ENCODE results near the gene ZZZ3. TPM values are rescaled to one million over a fixed set of nuclear protein-coding genes. Genes with fewer than 3 reads are reported as not detected.

The ZZZ3 gene
- total and polyA plus RNA-seq, 2 of the 13 experiments (the other 11 are each of a cell fraction or from before 2014, with no cell fraction given): 18.1 to 50.2 TPM

DNA sequence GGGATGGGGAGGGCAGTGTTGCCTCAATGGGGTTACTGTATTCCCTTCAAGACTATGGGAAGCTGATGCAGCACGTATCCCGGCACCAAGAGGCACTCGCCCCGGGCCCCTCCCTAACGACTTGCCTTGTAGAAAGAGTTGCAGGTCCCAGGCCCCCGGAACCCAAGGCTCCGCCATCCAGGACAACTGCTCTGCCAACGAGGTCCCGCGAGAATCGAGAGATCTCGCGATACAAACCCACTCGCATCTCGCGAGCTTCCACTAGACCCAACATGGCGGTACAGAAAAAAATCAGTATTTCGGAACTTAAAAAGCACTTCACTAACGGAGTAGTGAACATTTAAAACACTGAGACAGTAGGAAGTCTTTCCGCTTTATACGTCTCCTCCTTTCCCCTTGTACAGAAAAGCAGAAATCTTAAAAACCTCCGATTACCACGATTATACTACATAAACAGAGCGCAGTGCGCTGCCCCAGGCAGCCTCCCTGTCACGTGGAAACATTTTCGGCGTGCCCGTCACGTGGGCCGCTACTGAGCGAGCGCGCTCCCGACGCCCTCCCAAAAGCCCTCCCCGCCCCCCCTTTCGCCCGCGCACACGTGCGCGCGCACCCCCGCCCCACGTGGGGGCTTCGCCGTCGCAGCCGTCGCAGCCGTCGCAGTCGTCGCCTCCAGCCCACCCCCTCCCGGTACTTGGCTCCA is at the start of gene ZZZ3 (continued):
- TF ChIP-seq ZNF382 (CRISPR knock-in tag; IDR thresholded peaks at IDR 0.05; ENCODE audit: borderline replicate concordance) (no peak), PHF20 (CRISPR knock-in tag; IDR thresholded peaks at IDR 0.05) (peak; percentile 82), HDAC2 (CRISPR knock-in tag; IDR thresholded peaks at IDR 0.05) (no peak; the same call in 1 of the 2 replicates), JUN (CRISPR knock-in tag; IDR thresholded peaks at IDR 0.05) (no peak), ZNF672 (CRISPR knock-in tag; IDR thresholded peaks at IDR 0.05) (no peak), ATAD3A (CRISPR knock-in tag; IDR thresholded peaks at IDR 0.05) (no peak), ZKSCAN5 (CRISPR knock-in tag; IDR thresholded peaks at IDR 0.05) (no peak), ZC3H4 (CRISPR knock-in tag; IDR thresholded peaks at IDR 0.05; ENCODE audit: borderline replicate concordance) (no peak), MYC (CRISPR knock-in tag; IDR thresholded peaks at IDR 0.05; ENCODE audit: borderline replicate concordance) (peak; percentile 96), ZNF788 (CRISPR knock-in tag; IDR thresholded peaks at IDR 0.05; ENCODE audit: borderline replicate concordance) (no peak; the same call in 1 of the 2 replicates)
- TF ChIP-seq, protein P1, sequence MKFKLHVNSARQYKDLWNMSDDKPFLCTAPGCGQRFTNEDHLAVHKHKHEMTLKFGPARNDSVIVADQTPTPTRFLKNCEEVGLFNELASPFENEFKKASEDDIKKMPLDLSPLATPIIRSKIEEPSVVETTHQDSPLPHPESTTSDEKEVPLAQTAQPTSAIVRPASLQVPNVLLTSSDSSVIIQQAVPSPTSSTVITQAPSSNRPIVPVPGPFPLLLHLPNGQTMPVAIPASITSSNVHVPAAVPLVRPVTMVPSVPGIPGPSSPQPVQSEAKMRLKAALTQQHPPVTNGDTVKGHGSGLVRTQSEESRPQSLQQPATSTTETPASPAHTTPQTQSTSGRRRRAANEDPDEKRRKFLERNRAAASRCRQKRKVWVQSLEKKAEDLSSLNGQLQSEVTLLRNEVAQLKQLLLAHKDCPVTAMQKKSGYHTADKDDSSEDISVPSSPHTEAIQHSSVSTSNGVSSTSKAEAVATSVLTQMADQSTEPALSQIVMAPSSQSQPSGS (CRISPR knock-in tag; IDR thresholded peaks at IDR 0.05): 0 out of 2 replicates have a peak, but pooled peaks have one; percentile 28
- TF ChIP-seq, protein P2, sequence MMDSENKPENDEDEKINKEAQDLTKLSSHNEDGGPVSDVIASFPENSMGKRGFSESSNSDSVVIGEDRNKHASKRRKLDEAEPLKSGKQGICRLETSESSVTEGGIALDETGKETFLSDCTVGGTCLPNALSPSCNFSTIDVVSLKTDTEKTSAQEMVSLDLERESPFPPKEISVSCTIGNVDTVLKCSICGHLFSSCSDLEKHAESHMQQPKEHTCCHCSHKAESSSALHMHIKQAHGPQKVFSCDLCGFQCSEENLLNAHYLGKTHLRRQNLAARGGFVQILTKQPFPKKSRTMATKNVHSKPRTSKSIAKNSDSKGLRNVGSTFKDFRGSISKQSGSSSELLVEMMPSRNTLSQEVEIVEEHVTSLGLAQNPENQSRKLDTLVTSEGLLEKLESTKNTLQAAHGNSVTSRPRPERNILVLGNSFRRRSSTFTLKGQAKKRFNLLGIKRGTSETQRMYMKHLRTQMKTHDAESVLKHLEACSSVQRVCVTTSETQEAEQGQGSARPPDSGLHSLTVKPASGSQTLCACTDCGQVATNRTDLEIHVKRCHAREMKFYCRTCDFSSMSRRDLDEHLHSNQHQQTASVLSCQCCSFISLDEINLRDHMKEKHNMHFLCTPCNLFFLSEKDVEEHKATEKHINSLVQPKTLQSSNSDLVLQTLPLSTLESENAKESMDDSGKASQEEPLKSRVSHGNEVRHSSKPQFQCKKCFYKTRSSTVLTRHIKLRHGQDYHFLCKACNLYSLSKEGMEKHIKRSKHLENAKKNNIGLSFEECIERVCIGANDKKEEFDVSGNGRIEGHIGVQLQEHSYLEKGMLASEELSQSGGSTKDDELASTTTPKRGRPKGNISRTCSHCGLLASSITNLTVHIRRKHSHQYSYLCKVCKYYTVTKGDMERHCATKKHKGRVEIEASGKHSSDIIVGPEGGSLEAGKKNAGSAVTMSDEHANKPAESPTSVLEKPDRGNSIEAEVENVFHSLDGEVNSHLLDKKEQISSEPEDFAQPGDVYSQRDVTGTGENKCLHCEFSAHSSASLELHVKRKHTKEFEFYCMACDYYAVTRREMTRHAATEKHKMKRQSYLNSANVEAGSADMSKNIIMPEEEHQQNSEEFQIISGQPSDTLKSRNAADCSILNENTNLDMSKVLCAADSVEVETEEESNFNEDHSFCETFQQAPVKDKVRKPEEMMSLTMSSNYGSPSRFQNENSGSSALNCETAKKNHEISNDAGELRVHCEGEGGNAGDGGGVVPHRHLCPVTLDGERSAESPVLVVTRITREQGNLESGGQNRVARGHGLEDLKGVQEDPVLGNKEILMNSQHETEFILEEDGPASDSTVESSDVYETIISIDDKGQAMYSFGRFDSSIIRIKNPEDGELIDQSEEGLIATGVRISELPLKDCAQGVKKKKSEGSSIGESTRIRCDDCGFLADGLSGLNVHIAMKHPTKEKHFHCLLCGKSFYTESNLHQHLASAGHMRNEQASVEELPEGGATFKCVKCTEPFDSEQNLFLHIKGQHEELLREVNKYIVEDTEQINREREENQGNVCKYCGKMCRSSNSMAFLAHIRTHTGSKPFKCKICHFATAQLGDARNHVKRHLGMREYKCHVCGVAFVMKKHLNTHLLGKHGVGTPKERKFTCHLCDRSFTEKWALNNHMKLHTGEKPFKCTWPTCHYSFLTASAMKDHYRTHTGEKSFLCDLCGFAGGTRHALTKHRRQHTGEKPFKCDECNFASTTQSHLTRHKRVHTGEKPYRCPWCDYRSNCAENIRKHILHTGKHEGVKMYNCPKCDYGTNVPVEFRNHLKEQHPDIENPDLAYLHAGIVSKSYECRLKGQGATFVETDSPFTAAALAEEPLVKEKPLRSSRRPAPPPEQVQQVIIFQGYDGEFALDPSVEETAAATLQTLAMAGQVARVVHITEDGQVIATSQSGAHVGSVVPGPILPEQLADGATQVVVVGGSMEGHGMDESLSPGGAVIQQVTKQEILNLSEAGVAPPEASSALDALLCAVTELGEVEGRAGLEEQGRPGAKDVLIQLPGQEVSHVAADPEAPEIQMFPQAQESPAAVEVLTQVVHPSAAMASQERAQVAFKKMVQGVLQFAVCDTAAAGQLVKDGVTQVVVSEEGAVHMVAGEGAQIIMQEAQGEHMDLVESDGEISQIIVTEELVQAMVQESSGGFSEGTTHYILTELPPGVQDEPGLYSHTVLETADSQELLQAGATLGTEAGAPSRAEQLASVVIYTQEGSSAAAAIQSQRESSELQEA (CRISPR knock-in tag; IDR thresholded peaks at IDR 0.05; ENCODE audit: not compliant biosample characterization): no peak
- TF ChIP-seq, protein P3, sequence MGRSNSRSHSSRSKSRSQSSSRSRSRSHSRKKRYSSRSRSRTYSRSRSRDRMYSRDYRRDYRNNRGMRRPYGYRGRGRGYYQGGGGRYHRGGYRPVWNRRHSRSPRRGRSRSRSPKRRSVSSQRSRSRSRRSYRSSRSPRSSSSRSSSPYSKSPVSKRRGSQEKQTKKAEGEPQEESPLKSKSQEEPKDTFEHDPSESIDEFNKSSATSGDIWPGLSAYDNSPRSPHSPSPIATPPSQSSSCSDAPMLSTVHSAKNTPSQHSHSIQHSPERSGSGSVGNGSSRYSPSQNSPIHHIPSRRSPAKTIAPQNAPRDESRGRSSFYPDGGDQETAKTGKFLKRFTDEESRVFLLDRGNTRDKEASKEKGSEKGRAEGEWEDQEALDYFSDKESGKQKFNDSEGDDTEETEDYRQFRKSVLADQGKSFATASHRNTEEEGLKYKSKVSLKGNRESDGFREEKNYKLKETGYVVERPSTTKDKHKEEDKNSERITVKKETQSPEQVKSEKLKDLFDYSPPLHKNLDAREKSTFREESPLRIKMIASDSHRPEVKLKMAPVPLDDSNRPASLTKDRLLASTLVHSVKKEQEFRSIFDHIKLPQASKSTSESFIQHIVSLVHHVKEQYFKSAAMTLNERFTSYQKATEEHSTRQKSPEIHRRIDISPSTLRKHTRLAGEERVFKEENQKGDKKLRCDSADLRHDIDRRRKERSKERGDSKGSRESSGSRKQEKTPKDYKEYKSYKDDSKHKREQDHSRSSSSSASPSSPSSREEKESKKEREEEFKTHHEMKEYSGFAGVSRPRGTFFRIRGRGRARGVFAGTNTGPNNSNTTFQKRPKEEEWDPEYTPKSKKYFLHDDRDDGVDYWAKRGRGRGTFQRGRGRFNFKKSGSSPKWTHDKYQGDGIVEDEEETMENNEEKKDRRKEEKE (IDR thresholded peaks at IDR 0.05): no peak
- TF ChIP-seq, protein P4, sequence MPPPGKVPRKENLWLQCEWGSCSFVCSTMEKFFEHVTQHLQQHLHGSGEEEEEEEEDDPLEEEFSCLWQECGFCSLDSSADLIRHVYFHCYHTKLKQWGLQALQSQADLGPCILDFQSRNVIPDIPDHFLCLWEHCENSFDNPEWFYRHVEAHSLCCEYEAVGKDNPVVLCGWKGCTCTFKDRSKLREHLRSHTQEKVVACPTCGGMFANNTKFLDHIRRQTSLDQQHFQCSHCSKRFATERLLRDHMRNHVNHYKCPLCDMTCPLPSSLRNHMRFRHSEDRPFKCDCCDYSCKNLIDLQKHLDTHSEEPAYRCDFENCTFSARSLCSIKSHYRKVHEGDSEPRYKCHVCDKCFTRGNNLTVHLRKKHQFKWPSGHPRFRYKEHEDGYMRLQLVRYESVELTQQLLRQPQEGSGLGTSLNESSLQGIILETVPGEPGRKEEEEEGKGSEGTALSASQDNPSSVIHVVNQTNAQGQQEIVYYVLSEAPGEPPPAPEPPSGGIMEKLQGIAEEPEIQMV (CRISPR knock-in tag; IDR thresholded peaks at IDR 0.05; ENCODE audit: low read depth): 0 out of 2 replicates have a peak, but pooled peaks have one; percentile 65

Data from HepG2 (cell line).